ENCODE measurements around the gene PGLYRP4.

- TF ChIP-seq, protein P1, sequence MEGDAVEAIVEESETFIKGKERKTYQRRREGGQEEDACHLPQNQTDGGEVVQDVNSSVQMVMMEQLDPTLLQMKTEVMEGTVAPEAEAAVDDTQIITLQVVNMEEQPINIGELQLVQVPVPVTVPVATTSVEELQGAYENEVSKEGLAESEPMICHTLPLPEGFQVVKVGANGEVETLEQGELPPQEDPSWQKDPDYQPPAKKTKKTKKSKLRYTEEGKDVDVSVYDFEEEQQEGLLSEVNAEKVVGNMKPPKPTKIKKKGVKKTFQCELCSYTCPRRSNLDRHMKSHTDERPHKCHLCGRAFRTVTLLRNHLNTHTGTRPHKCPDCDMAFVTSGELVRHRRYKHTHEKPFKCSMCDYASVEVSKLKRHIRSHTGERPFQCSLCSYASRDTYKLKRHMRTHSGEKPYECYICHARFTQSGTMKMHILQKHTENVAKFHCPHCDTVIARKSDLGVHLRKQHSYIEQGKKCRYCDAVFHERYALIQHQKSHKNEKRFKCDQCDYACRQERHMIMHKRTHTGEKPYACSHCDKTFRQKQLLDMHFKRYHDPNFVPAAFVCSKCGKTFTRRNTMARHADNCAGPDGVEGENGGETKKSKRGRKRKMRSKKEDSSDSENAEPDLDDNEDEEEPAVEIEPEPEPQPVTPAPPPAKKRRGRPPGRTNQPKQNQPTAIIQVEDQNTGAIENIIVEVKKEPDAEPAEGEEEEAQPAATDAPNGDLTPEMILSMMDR (conservative IDR thresholded peaks at IDR 0.05; ENCODE audit: low read depth, low read length), result no peak
- TF ChIP-seq POLR2A (IDR thresholded peaks at IDR 0.05; ENCODE audit: low read depth, low read length) (no peak), BHLHE40 (IDR thresholded peaks at IDR 0.05; ENCODE audit: low read depth, low read length) (no peak), RCOR1 (IDR thresholded peaks at IDR 0.05; ENCODE audit: insufficient replicate concordance, low read length) (no peak), ELK1 (IDR thresholded peaks at IDR 0.05; ENCODE audit: borderline replicate concordance, low read depth, low read length) (no peak), RFX5 (IDR thresholded peaks at IDR 0.05; ENCODE audit: low read depth, low read length) (no peak), MAZ (IDR thresholded peaks at IDR 0.05; ENCODE audit: borderline replicate concordance, low read depth, low read length) (no peak), RAD21 (IDR thresholded peaks at IDR 0.05; ENCODE audit: low read length) (no peak), CEBPB (IDR thresholded peaks at IDR 0.05; ENCODE audit: low read depth, low read length) (no peak), FOS (IDR thresholded peaks at IDR 0.05; ENCODE audit: low read depth, low read length) (no peak), SMC3 (IDR thresholded peaks at IDR 0.05; ENCODE audit: low read depth, low read length) (no peak)
- TF ChIP-seq, protein P2, sequence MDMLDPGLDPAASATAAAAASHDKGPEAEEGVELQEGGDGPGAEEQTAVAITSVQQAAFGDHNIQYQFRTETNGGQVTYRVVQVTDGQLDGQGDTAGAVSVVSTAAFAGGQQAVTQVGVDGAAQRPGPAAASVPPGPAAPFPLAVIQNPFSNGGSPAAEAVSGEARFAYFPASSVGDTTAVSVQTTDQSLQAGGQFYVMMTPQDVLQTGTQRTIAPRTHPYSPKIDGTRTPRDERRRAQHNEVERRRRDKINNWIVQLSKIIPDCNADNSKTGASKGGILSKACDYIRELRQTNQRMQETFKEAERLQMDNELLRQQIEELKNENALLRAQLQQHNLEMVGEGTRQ (IDR thresholded peaks at IDR 0.05; ENCODE audit: low read depth, low read length), result no peak
These were observed 10.4 kb downstream of the PGLYRP4 start for GRCh38 chr1:153337980-153338853.
